WERI-Rb-1 (cell line): Measurements from ENCODE around the gene SSTR3.

ENCODE experiments used
- DNase-seq: peaks from one replicate; pipeline ENCODE4 v3.0.0-alpha.2; 2020
- H3K27ac ChIP-seq: fragments of 250-450 bp; sonication (Bioruptor Pico); 2 replicates; pipeline ENCODE4 v1.5.1; 2020; ENCODE audit warnings: mild to moderate bottlenecking, moderate library complexity
- H3K27me3 ChIP-seq: fragments of 250-450 bp; sonication (Bioruptor Pico); 2 replicates; pipeline ENCODE4 v1.5.1; 2021; ENCODE audit warnings: mild to moderate bottlenecking, low read depth, moderate library complexity; ENCODE audit not compliant: insufficient read depth, severe bottlenecking
- H3K36me3 ChIP-seq: fragments of 250-450 bp; sonication (Bioruptor Pico); 2 replicates; pipeline ENCODE4 v1.5.1; 2020; ENCODE audit warnings: mild to moderate bottlenecking, moderate library complexity
- H3K4me3 ChIP-seq: 2 replicates; pipeline ENCODE4 v1.5.1; 2011; ENCODE audit warnings: low read depth, mild to moderate bottlenecking, control low read depth, low read length
- H3K9me3 ChIP-seq: fragments of 250-450 bp; sonication (Bioruptor Pico); 2 replicates; pipeline ENCODE4 v1.5.1; 2021; ENCODE audit warnings: mild to moderate bottlenecking, moderate library complexity; ENCODE audit not compliant: severe bottlenecking
- TF ChIP-seq, protein P1 (sequence below): IDR thresholded peaks from 2 replicates; pipeline ENCODE4 v1.5.1; 2011; ENCODE audit warnings: low read depth, mild to moderate bottlenecking, control low read depth, inconsistent platforms, low read length

SSTR3 gene

DNA sequence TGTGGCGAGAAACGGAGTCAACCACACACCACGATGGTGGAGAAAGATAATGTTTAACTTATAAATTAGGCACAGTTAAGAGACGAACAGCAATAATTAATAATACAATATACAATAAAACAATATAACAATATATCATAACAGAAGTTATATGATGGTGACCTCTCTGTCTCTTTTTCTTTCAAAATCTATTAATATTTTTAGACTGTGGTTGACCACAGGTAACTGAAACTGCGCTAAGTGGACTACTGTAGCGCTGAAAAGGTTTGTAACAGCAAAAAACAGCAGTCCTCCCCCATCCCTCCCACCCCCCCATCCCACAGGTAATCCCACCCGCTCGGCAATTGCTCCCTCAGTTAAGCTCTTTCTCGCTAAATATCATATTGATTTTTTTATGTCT lies 3.6 kb upstream of the SSTR3 start:
- H3K27me3 ChIP-seq, result no peaks in the 10 kb centered on the region
- no peaks in the 10 kb centered on the region for H3K9me3 ChIP-seq
- H3K27ac ChIP-seq, result no peak overlapping the region
- no peak overlapping the region for H3K4me3 ChIP-seq
- no peak for DNase-seq
- TF ChIP-seq, protein P1, sequence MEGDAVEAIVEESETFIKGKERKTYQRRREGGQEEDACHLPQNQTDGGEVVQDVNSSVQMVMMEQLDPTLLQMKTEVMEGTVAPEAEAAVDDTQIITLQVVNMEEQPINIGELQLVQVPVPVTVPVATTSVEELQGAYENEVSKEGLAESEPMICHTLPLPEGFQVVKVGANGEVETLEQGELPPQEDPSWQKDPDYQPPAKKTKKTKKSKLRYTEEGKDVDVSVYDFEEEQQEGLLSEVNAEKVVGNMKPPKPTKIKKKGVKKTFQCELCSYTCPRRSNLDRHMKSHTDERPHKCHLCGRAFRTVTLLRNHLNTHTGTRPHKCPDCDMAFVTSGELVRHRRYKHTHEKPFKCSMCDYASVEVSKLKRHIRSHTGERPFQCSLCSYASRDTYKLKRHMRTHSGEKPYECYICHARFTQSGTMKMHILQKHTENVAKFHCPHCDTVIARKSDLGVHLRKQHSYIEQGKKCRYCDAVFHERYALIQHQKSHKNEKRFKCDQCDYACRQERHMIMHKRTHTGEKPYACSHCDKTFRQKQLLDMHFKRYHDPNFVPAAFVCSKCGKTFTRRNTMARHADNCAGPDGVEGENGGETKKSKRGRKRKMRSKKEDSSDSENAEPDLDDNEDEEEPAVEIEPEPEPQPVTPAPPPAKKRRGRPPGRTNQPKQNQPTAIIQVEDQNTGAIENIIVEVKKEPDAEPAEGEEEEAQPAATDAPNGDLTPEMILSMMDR, result no peak
- no peaks in the 10 kb centered on the region for H3K36me3 ChIP-seq

DNA sequence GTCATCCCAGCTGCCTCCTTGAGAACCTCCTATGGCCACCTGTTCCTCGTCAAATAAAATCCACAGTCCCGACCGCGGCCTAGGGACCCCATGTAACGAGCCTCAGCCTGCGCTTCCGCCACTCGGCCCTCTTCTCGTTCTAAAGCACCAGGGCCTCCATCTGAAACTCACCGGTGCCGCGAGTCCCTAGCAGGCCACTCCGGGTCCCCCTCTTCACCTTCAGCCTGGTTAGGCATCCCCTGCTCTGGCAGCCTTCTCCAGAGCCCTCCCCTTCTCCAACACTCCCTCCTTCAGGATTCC lies 2.4 kb upstream of the SSTR3 start:
- TF ChIP-seq, protein P1, result no peak
- H3K27ac ChIP-seq, result no peak overlapping the region
- no peak for DNase-seq

DNA sequence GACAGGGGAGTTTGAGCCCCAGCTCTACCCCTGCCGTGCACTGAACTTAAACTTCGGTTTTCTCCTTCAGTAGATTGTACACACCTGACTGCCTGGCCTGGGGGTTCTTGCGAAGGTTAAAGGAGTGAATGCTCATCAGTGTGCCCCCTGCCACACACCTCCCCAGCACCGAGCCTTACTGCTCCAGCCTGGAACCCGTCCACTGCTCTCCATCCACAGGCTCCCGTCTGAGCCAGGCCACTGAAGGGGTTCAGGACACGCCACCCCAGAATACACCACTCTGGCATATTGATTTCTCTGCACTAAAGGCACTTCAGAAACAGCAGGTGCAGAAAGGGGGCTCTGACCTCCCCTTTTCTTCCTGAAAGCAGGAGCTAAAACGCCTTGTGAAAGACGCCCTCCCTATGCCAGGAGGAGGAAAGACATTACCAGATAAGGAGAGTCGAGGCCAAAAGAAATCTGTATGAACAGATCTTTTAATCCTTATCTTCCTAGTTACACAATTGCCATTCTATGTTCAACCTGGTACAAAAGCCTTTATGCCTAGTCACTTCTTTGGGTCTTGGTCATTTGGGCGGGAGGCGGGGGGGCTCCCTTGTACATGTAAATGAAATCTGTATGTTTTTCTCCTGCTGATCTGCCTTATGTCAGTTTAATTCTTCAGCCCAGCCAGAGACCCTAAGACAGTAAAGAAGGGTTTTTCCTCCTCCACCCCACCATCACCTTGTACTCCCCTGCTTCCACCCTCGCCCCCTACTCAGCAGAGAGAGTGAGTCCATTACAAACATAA lies 1.9 kb upstream of the SSTR3 start:
- no peaks in the 10 kb centered on the region for H3K27me3 ChIP-seq
- no peak overlapping the region for H3K27ac ChIP-seq
- DNase-seq, result no peak
- H3K9me3 ChIP-seq, result no peaks in the 10 kb centered on the region
- no peak overlapping the region for H3K4me3 ChIP-seq
- H3K36me3 ChIP-seq, result no peaks in the 10 kb centered on the region
- TF ChIP-seq, protein P1, result no peak

More for the DNA sequence above, 2.4 kb upstream of the SSTR3 start:
- H3K9me3 ChIP-seq, result no peaks in the 10 kb centered on the region
- no peaks in the 10 kb centered on the region for H3K27me3 ChIP-seq
- H3K36me3 ChIP-seq, result no peaks in the 10 kb centered on the region
- H3K4me3 ChIP-seq, result no peak overlapping the region

DNA sequence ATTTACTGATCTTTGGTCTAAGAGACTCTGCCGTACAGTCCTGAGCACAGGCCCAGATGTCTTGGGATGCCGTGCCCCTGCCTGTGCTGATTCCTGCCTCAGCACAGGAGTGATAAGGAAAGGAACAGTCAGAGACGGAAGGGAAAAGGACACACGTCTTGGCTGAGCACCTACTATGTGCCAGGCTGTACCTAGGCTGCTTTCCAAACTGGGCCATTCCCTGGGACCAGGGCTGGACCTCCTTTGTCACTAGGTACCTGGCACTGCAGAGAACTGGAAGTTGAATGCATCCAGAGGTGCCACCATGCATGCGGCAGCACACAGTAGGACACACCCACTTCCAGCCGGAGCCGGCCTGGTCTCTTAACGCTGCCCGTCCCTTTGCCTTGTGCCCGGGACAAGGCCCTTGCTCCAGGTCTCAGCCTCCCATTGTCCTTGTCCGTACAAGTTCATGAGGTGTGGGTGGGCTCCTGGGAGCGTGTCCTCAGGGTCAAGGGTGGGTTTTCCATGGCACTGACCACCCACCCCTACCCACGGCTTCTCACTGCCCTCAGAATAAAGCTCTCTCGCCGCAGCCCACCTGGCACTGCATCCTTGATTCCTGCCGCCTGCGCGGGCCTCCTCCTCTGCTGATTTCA lies 1.1 kb upstream of the SSTR3 start:
- Histone ChIP-seq H3K4me3 (no peak overlapping the region), H3K36me3 (no peaks in the 10 kb centered on the region), H3K27me3 (no peaks in the 10 kb centered on the region), H3K27ac (no peak overlapping the region), H3K9me3 (no peaks in the 10 kb centered on the region)
- TF ChIP-seq, protein P1, result no peak
- no peak for DNase-seq

DNA sequence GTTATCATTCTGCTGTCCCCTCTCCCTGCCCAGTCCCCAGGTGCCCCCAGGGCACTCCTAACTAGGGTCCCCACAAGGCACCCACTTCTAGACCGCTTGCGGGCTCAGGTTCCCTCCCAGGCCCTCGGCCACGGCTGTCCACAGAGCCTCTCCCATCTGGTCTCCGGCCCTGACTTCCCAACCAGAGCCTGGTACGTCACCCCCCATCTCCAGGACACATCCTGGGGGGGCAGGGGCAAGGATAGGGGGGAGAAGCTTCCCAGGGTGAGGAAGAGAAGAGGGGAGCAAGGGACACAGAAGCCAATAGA lies 457 bp downstream of the SSTR3 start:
- TF ChIP-seq, protein P1, result no peak
- Histone ChIP-seq H3K27me3 (no peaks in the 10 kb centered on the region), H3K36me3 (no peaks in the 10 kb centered on the region), H3K4me3 (no peak overlapping the region), H3K9me3 (no peaks in the 10 kb centered on the region), H3K27ac (peak overlapping the region; percentile 28)
- DNase-seq, result no peak
